HAP-1 (cell line): ENCODE data around the gene ETNK1.

ENCODE experiments used
- DNase-seq, 2 experiments: peaks; one replicate each; pipeline ENCODE4 v3.0.0-alpha.2; 2016 to 2020; ENCODE audit warnings: low spot score in 2 of 2
- H3K27me3 ChIP-seq: fragments of 250-450 bp; sonication (Bioruptor Pico); 2 replicates; pipeline ENCODE4 v1.5.1; 2020; ENCODE audit warnings: low read depth, mild to moderate bottlenecking, moderate library complexity
- H3K36me3 ChIP-seq: fragments of 250-450 bp; sonication (Bioruptor Pico); replicated peaks from 2 replicates; pipeline ENCODE4 v1.5.1; 2020; ENCODE audit warnings: mild to moderate bottlenecking
- H3K4me1 ChIP-seq: fragments of 250-450 bp; sonication (Bioruptor Pico); 2 replicates; pipeline ENCODE4 v1.5.1; 2020; ENCODE audit warnings: mild to moderate bottlenecking
- H3K4me3 ChIP-seq: fragments of 250-450 bp; sonication (Bioruptor Pico); 2 replicates; pipeline ENCODE4 v1.5.1; 2020; ENCODE audit warnings: mild to moderate bottlenecking, moderate library complexity
- H3K9me3 ChIP-seq: fragments of 250-450 bp; sonication (Bioruptor Pico); 2 replicates; pipeline ENCODE4 v1.5.1; 2020; ENCODE audit warnings: mild to moderate bottlenecking, moderate library complexity
- in situ Hi-C: fragments of 300-500 bp; cut with MboI; formaldehyde crosslinking; loops from 3 replicates; pipeline ENCODE4 v1.14.3; 2020; ENCODE audit warnings: low sequenced_read_pairs, inconsistent platforms, mixed read lengths

The ETNK1 gene

GRCh38 chr12:22648668-22649067 lies 23.7 kb downstream of the ETNK1 start:
- peaks cover 9% of the 10 kb centered on the region for H3K36me3 ChIP-seq
- no peaks in the 10 kb centered on the region for H3K27me3 ChIP-seq
- no peak for DNase-seq
- H3K4me3 ChIP-seq: no peak overlapping the region
- no peaks in the 10 kb centered on the region for H3K9me3 ChIP-seq
- in situ Hi-C loops: loop anchor here (25.0 kb wide), 2 partner anchors 111 to 986 kb away; partner anchors contain the start of genes C2CD5 and LDHB
- H3K4me1 ChIP-seq: peaks cover 16% of the 10 kb centered on the region

DNA sequence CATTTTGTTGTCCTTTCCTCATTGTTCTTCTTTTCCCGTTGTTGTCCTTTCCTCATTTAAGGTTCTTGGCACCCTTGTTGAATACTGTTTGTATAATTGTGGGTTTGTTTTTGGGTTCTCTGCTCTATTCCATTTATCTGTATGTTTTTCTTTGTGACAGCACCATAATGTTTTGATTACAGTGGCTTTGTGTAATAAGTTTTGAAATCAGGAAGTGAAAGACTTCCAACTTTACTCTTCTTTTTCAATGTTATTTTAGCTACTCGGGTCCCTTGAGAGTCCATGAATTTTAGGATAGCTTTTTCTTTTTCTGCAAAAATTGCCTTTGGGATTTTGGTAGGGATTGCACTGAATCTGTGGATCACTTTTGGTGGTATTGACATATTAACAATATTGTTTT lies 28.1 kb downstream of the ETNK1 start:
- no peaks in the 10 kb centered on the region for H3K27me3 ChIP-seq
- no peak for DNase-seq
- H3K9me3 ChIP-seq: no peaks in the 10 kb centered on the region
- in situ Hi-C loops: no loop called here
- H3K36me3 ChIP-seq: peaks cover 4% of the 10 kb centered on the region
- H3K4me3 ChIP-seq: no peak overlapping the region
- H3K4me1 ChIP-seq: peaks cover 8% of the 10 kb centered on the region

DNA sequence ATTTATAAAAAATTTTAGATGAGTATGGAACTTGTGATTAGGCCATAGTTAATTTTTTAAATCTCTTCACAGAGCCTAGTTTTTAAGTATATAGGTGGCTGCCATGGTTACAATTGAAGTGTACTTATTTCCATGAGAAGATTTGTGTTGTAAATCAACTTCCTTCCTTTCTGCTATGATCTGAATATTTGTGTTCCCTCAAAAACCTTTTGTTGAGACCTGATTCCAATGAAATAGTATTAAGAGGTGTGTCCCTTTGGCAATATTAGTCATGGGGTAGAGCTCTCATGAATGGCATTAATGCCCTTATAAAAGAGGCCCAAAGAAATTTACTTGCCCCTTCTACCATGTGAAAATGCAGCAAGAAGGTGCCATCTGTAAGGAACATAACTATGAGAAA lies 28.8 kb downstream of the ETNK1 start:
- in situ Hi-C loops: no loop called here
- DNase-seq: no peak
- H3K9me3 ChIP-seq: no peaks in the 10 kb centered on the region
- no peak overlapping the region for H3K4me3 ChIP-seq
- peaks cover 8% of the 10 kb centered on the region for H3K4me1 ChIP-seq
- peaks cover 4% of the 10 kb centered on the region for H3K36me3 ChIP-seq
- H3K27me3 ChIP-seq: no peaks in the 10 kb centered on the region

DNA sequence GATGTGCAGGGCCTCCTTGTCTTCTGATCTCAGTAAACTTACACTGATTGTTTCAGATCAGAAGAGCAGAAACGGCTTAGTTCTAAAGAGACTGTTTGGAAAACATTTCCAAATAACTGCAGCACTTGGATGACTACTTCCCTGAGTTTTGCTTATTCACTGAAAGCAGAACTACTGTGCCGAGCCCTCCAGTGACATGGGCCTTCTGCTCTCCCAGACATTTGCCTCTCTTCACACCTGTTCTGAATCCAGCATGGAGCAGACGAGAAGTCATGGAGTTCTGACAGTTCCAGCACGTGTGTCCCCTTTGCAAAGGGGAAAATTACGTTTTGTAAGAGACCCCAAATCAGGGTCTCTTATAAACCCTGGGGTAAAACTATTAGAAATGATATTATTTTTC lies 31.4 kb downstream of the ETNK1 start:
- Histone ChIP-seq H3K4me1 (peaks cover 8% of the 10 kb centered on the region), H3K36me3 (peaks cover 16% of the 10 kb centered on the region), H3K27me3 (no peaks in the 10 kb centered on the region), H3K4me3 (no peak overlapping the region), H3K9me3 (no peaks in the 10 kb centered on the region)
- in situ Hi-C loops: no loop called here
- no peak for DNase-seq

DNA sequence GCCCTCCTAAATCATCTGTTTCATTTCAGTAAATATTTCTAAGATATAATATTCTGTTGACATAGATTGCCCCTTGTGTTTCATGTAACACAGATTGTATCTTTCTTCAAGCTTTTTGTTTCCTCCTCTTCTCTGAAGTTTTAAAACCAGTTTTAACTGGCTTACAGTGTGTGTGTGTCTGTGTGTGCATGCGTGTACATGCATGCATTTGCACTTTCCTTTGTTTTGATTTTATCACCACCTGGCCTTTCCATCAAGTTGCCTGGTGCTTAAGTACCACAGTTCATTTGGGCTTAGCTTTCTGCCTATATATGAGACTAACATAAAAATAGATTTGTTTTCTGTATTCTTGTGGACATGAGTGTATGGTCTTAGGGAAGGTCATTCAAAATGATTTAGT lies 31.9 kb downstream of the ETNK1 start:
- H3K27me3 ChIP-seq: no peaks in the 10 kb centered on the region

GRCh38 chr12:22657538-22657937 lies 32.6 kb downstream of the ETNK1 start:
- Histone ChIP-seq H3K4me1 (peaks cover 6% of the 10 kb centered on the region; the same call in 1 of the 2 replicates), H3K27me3 (no peaks in the 10 kb centered on the region), H3K36me3 (peaks cover 17% of the 10 kb centered on the region), H3K9me3 (no peaks in the 10 kb centered on the region), H3K4me3 (no peak overlapping the region)
- in situ Hi-C loops: no loop called here
- DNase-seq: no peak

More for the DNA sequence above, 31.9 kb downstream of the ETNK1 start:
- peaks cover 8% of the 10 kb centered on the region for H3K4me1 ChIP-seq
- H3K36me3 ChIP-seq: peaks cover 17% of the 10 kb centered on the region
- in situ Hi-C loops: no loop called here
- no peak for DNase-seq
- no peak overlapping the region for H3K4me3 ChIP-seq
- H3K9me3 ChIP-seq: no peaks in the 10 kb centered on the region

DNA sequence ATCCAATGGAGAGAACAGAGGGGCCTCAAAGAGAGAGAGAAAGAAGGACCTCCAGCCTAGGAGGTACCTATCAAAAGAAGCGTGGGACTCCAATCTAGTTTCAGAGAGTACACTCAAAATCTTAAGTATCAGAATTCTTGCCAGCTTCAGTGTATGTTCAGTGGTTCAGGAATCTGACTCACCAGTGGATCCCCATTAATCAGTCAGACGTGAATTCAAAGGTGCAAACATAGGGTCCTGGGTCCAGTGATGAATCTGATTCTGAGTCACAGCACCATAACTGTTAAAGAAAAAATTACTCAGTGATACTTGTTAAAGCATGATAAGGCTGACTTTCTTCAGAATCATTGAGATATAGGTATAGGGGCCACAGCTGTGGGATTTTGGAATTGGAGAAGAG lies 33.2 kb downstream of the ETNK1 start:
- Histone ChIP-seq H3K36me3 (peaks cover 13% of the 10 kb centered on the region), H3K4me1 (peaks cover 5% of the 10 kb centered on the region; the same call in 1 of the 2 replicates), H3K4me3 (no peak overlapping the region), H3K27me3 (no peaks in the 10 kb centered on the region), H3K9me3 (no peaks in the 10 kb centered on the region)
- DNase-seq: no peak
- in situ Hi-C loops: no loop called here

DNA sequence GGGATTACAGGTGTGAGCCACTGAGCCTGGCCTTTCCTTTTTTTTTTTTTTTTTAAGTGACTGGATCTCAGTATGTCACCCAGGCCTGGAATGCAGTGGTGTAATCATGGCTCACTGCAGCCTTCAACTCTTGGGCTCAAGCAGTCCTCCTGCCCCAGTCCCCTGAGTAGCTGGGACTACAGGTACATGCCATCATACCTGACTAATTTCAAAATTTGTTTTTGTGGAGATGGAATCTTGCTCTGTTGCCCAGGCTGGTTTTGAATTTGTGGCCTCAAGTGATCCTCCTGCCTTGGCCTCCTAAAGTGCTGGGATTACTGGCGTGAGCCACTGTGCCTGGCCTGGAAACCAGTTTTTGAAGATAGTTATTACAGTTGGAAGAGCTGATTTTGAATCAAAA lies 37.4 kb downstream of the ETNK1 start:
- Histone ChIP-seq H3K9me3 (no peaks in the 10 kb centered on the region), H3K4me3 (no peak overlapping the region), H3K4me1 (no peaks in the 10 kb centered on the region), H3K36me3 (peaks cover 13% of the 10 kb centered on the region), H3K27me3 (no peaks in the 10 kb centered on the region)
- no peak for DNase-seq
- in situ Hi-C loops: no loop called here

GRCh38 chr12:22665476-22665875 lies 40.5 kb downstream of the ETNK1 start:
- in situ Hi-C loops: no loop called here

GRCh38 chr12:22667122-22667521 lies 42.2 kb downstream of the ETNK1 start:
- no peak for DNase-seq
- in situ Hi-C loops: no loop called here
- Histone ChIP-seq H3K4me3 (no peak overlapping the region), H3K27me3 (no peaks in the 10 kb centered on the region), H3K36me3 (peaks cover 7% of the 10 kb centered on the region; the same call in 1 of the 2 replicates), H3K9me3 (no peaks in the 10 kb centered on the region), H3K4me1 (no peaks in the 10 kb centered on the region)

More at GRCh38 chr12:22665476-22665875, 40.5 kb downstream of the ETNK1 start:
- Histone ChIP-seq H3K36me3 (peaks cover 9% of the 10 kb centered on the region; the same call in 1 of the 2 replicates), H3K4me1 (no peaks in the 10 kb centered on the region), H3K4me3 (no peak overlapping the region), H3K9me3 (no peaks in the 10 kb centered on the region), H3K27me3 (no peaks in the 10 kb centered on the region)
- no peak for DNase-seq

DNA sequence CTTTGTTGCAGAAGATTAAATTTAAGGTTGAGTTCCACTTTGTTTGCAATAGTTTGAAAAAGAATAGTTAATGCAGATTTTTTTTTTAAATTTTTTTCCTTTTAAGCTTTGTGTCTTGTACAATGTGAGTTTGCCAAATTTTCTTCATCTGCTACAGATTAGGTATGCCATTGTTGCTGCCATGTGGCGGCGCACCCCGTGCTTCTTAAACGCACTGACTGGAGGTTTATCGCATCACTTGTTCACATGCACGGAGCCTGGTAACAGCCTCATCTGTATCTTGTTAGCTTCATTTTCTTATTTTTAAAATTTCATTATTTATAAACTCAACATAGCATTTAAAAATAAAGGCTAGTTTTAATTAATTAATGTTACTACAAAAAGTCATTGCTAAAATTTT lies 43.5 kb downstream of the ETNK1 start:
- Histone ChIP-seq H3K4me1 (no peaks in the 10 kb centered on the region), H3K36me3 (peaks cover 9% of the 10 kb centered on the region; the same call in 1 of the 2 replicates), H3K9me3 (no peaks in the 10 kb centered on the region), H3K4me3 (no peak overlapping the region), H3K27me3 (no peaks in the 10 kb centered on the region)
- in situ Hi-C loops: no loop called here
- DNase-seq: no peak

GRCh38 chr12:22670762-22671161 lies 45.8 kb downstream of the ETNK1 start:
- in situ Hi-C loops: no loop called here
- no peaks in the 10 kb centered on the region for H3K4me1 ChIP-seq
- no peak overlapping the region for H3K4me3 ChIP-seq
- H3K36me3 ChIP-seq: peaks cover 24% of the 10 kb centered on the region
- DNase-seq: no peak
- H3K9me3 ChIP-seq: no peaks in the 10 kb centered on the region
- no peaks in the 10 kb centered on the region for H3K27me3 ChIP-seq

GRCh38 chr12:22672951-22673350 lies 48.0 kb downstream of the ETNK1 start:
- in situ Hi-C loops: no loop called here
- H3K9me3 ChIP-seq: no peaks in the 10 kb centered on the region
- no peak overlapping the region for H3K4me3 ChIP-seq
- DNase-seq: no peak
- H3K4me1 ChIP-seq: no peaks in the 10 kb centered on the region
- no peaks in the 10 kb centered on the region for H3K27me3 ChIP-seq
- peaks cover 40% of the 10 kb centered on the region for H3K36me3 ChIP-seq

- no peaks in the 10 kb centered on the region for H3K27me3 ChIP-seq
- in situ Hi-C loops: no loop called here
- H3K9me3 ChIP-seq: no peaks in the 10 kb centered on the region
- H3K36me3 ChIP-seq: peaks cover 39% of the 10 kb centered on the region
- DNase-seq: no peak
- H3K4me1 ChIP-seq: no peaks in the 10 kb centered on the region
- no peak overlapping the region for H3K4me3 ChIP-seq
Observed at GRCh38 chr12:22677781-22678574, 53.0 kb downstream of the ETNK1 start.
